GM23248 (cell line): ENCODE measurements around the gene SLC25A38. TPM values are rescaled to one million over a fixed set of nuclear protein-coding genes. Genes with fewer than 3 reads are reported as not detected.

ENCODE experiments used
- DNase-seq: peaks from one replicate; pipeline ENCODE4 v3.0.0-alpha.2; 2015
- H2AFZ ChIP-seq: fragments of 200-600 bp; sonication (generic); 2 replicates; pipeline ENCODE4 v1.6.1; 2016; ENCODE audit warnings: antibody characterized with exemption
- H3F3A ChIP-seq: fragments of 200-600 bp; sonication (generic); 2 replicates; pipeline ENCODE4 v1.6.1; 2016; ENCODE audit warnings: mild to moderate bottlenecking, antibody characterized with exemption, mixed run types; ENCODE audit not compliant: insufficient read depth
- H3K27ac ChIP-seq: fragments of 200-600 bp; sonication (generic); 2 replicates; pipeline ENCODE4 v1.5.1; 2016; ENCODE audit warnings: mild to moderate bottlenecking
- H3K27me3 ChIP-seq: fragments of 200-600 bp; sonication (generic); replicated peaks from 2 replicates; pipeline ENCODE4 v1.6.1; 2016; ENCODE audit warnings: mild to moderate bottlenecking; ENCODE audit not compliant: insufficient read depth
- H3K36me3 ChIP-seq: fragments of 200-600 bp; sonication (generic); 2 replicates; pipeline ENCODE4 v1.6.1; 2016; ENCODE audit warnings: low read depth, mild to moderate bottlenecking
- H3K4me1 ChIP-seq: fragments of 200-600 bp; sonication (generic); 2 replicates; pipeline ENCODE4 v1.6.1; 2016; ENCODE audit warnings: mild to moderate bottlenecking; ENCODE audit not compliant: insufficient read depth
- H3K4me2 ChIP-seq: fragments of 200-600 bp; sonication (generic); one replicate; pipeline ENCODE4 v1.6.1; 2016; ENCODE audit warnings: mild to moderate bottlenecking; ENCODE audit not compliant: unreplicated experiment
- H3K4me3 ChIP-seq: fragments of 200-600 bp; sonication (generic); 2 replicates; pipeline ENCODE4 v1.5.1; 2016; ENCODE audit warnings: mild to moderate bottlenecking
- H3K79me2 ChIP-seq: fragments of 200-600 bp; sonication (generic); 2 replicates; pipeline ENCODE4 v1.6.1; 2016; ENCODE audit warnings: mild to moderate bottlenecking; ENCODE audit not compliant: insufficient read depth
- H3K9ac ChIP-seq: fragments of 200-600 bp; sonication (generic); 2 replicates; pipeline ENCODE4 v1.6.1; 2016; ENCODE audit warnings: mild to moderate bottlenecking
- H3K9me2 ChIP-seq: fragments of 200-600 bp; sonication (generic); 2 replicates; pipeline ENCODE4 v1.6.1; 2016; ENCODE audit warnings: mixed run types, mild to moderate bottlenecking, moderate library complexity; ENCODE audit not compliant: insufficient read depth
- H3K9me3 ChIP-seq: fragments of 200-600 bp; sonication (generic); one replicate; pipeline ENCODE4 v1.6.1; 2017; ENCODE audit warnings: low read depth
- H4K20me1 ChIP-seq: fragments of 200-600 bp; sonication (generic); 2 replicates; pipeline ENCODE4 v1.6.0; 2016; ENCODE audit not compliant: insufficient read depth
- EZH2 ChIP-seq: fragments of 200-600 bp; sonication (generic); IDR thresholded peaks from 2 replicates; pipeline ENCODE4 v1.6.1; 2018; ENCODE audit warnings: antibody characterized with exemption, mild to moderate bottlenecking; ENCODE audit not compliant: insufficient read depth, poor library complexity, severe bottlenecking
- EZH2phosphoT487 ChIP-seq: fragments of 200-600 bp; sonication (generic); IDR thresholded peaks from 2 replicates; pipeline ENCODE4 v1.6.1; 2018; ENCODE audit warnings: antibody characterized with exemption, moderate library complexity, mild to moderate bottlenecking, low read depth; ENCODE audit not compliant: insufficient read depth
- WGBS, 2 experiments: methylation state at CpG; one replicate each; pipeline ENCODE4 v1.1.6; 2015 to 2017; ENCODE audit warnings: low lambda C conversion rate in 2 of 2, low coverage in 1 of 2; ENCODE audit errors: missing lambda C conversion rate in 2 of 2; 5-methylcytosine and 5-hydroxymethylcytosine counted together
- in situ Hi-C: fragments of 300-500 bp; cut with MboI; formaldehyde crosslinking; loops from 2 replicates; pipeline ENCODE4 v1.15.0; 2020
- polyA plus RNA-seq: library from polyadenylated mRNA; unstranded; fragments of >200 nt; fragmentation: Nextera tagmentation; extraction: Ambion mirVana; gene quantifications from 2 replicates; pipeline ENCODE4 v1.2.1, GENCODE V29; 2016
- total RNA-seq: library from RNA; depleted of rRNA; stranded (reverse); fragments of >200 nt; shearing (Covaris generic); gene quantifications from 2 replicates; pipeline ENCODE4 v1.2.3, GENCODE V29; 2014

The SLC25A38 gene
- total and polyA plus RNA-seq, 2 experiments from 2014 or later, result 23.9 to 40.1 TPM

DNA sequence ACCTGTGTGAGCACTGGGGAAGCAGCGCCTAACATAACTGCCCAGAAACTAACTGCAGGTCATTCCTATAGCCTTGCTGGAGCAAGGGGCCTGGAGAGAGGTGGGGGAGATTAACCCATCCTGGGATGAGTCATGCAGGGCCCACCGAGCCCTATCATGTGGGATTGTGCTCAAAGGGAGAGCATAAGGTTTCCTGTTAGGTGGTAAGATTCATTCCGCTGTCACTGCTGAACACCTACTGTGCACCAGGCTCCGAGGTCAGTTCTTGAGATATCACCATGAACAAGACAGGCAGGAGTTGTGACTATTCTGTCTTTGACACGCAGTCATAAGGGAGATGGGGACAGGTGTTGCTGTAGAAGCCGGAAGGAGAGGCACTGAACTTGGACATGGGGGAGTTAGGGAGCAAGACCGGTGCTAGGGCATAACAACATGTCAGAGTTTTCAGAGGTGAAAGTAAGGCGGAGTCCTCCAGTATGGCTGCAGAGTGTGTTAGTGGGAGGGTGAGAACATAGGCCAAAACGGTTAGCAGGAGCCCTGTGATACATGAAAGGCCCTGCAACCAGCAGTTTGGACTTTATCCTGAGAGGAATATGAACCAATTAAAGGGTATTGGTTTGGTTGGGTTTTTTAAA is 2.4 kb downstream of the SLC25A38 start:
- H3F3A ChIP-seq, result no peaks in the 10 kb centered on the region
- H3K79me2 ChIP-seq, result peaks cover 64% of the 10 kb centered on the region
- TF ChIP-seq EZH2phosphoT487 (no peak), EZH2 (no peak)
- H3K27me3 ChIP-seq, result no peaks in the 10 kb centered on the region
- no peaks in the 10 kb centered on the region for H3K36me3 ChIP-seq
- in situ Hi-C loops, result no loop called here
- H3K4me2 ChIP-seq, result no peak overlapping the region
- H2AFZ ChIP-seq, result no peak overlapping the region
- WGBS, 2 experiments, result 81 to 93% methylated on average over 8 to 9 of the region's 9 CpGs
- H3K4me1 ChIP-seq, result peaks cover 16% of the 10 kb centered on the region
- DNase-seq, result no peak
- no peak overlapping the region for H3K9ac ChIP-seq
- H3K9me2 ChIP-seq, result no peaks in the 10 kb centered on the region
- no peaks in the 10 kb centered on the region for H4K20me1 ChIP-seq
- H3K9me3 ChIP-seq, result no peaks in the 10 kb centered on the region
- H3K4me3 ChIP-seq, result no peak overlapping the region
- no peak overlapping the region for H3K27ac ChIP-seq

DNA sequence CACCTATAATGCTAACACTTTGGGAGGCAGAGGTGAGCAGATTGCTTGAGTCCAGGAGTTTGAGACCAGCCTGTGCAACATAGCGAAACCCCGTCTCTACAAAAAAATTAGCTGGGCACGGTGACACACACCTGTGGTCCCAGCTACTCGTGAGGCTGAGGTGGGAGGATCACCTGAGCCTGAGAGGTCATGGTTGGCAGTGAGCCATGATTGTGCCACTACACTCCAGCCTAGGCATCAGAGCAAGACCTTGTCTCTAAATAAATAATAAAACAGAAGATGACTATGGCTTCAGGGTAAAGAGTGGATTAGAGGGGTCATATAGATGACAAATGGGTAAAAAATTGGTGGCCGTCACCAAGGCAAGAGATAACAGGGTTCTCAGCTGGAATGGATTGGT is 3.1 kb downstream of the SLC25A38 start:
- H3K27me3 ChIP-seq, result no peaks in the 10 kb centered on the region
- no peak overlapping the region for H3K9ac ChIP-seq
- no peaks in the 10 kb centered on the region for H3K9me2 ChIP-seq
- H3F3A ChIP-seq, result no peaks in the 10 kb centered on the region
- H3K4me3 ChIP-seq, result no peak overlapping the region
- no peak overlapping the region for H2AFZ ChIP-seq
- no peak overlapping the region for H3K27ac ChIP-seq
- H3K79me2 ChIP-seq, result peaks cover 71% of the 10 kb centered on the region
- TF ChIP-seq EZH2 (no peak), EZH2phosphoT487 (no peak)
- no peaks in the 10 kb centered on the region for H4K20me1 ChIP-seq
- no peak for DNase-seq
- in situ Hi-C loops, result no loop called here
- no peaks in the 10 kb centered on the region; the same call in 1 of the 2 replicates for H3K36me3 ChIP-seq
- no peaks in the 10 kb centered on the region for H3K9me3 ChIP-seq
- WGBS, 2 experiments, result 68 to 71% methylated on average over 5 of the region's 5 CpGs
- peaks cover 16% of the 10 kb centered on the region for H3K4me1 ChIP-seq
- H3K4me2 ChIP-seq, result no peak overlapping the region

DNA sequence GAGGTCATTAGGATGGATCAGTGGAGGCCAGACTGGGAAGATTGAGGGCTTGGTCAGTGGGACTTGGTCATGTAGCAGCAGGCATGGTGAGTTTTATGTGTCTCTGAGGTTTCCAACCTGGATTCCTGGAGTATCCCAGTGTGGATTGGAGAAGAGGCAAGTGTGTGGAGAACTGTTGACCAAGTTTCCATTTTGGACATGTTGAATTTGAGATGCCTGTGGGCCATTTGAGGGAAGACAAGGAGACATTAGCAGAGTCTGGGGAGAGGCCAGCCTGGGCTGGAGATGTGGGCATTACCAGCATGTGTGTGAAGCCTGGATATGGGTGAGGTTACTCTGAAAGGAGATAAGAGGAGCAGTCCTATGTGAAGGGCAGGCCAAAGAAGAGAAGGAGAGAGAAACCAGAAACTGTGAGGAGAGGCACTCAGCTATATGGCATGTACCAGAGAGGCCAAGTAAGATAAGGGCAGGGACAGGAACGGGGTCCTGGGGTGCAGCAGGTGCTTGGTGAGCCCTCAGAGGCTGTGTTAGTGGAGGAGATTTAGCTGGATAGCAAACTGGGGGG is 4.3 kb downstream of the SLC25A38 start:
- H4K20me1 ChIP-seq, result no peaks in the 10 kb centered on the region
- H3F3A ChIP-seq, result no peaks in the 10 kb centered on the region
- H3K79me2 ChIP-seq, result peaks cover 77% of the 10 kb centered on the region
- peaks cover 3% of the 10 kb centered on the region; the same call in 1 of the 2 replicates for H3K36me3 ChIP-seq
- H3K4me1 ChIP-seq, result peaks cover 14% of the 10 kb centered on the region
- TF ChIP-seq EZH2, result no peak
- TF ChIP-seq EZH2phosphoT487, result no peak
- H3K4me2 ChIP-seq, result no peak overlapping the region
- DNase-seq, result no peak
- in situ Hi-C loops, result no loop called here
- no peak overlapping the region for H2AFZ ChIP-seq
- H3K4me3 ChIP-seq, result no peak overlapping the region
- no peaks in the 10 kb centered on the region for H3K9me3 ChIP-seq
- H3K27ac ChIP-seq, result no peak overlapping the region
- no peak overlapping the region for H3K9ac ChIP-seq
- H3K9me2 ChIP-seq, result no peaks in the 10 kb centered on the region
- no peaks in the 10 kb centered on the region for H3K27me3 ChIP-seq
- WGBS, 2 experiments, result 100% methylated on average over 1 of the region's 1 CpG

DNA sequence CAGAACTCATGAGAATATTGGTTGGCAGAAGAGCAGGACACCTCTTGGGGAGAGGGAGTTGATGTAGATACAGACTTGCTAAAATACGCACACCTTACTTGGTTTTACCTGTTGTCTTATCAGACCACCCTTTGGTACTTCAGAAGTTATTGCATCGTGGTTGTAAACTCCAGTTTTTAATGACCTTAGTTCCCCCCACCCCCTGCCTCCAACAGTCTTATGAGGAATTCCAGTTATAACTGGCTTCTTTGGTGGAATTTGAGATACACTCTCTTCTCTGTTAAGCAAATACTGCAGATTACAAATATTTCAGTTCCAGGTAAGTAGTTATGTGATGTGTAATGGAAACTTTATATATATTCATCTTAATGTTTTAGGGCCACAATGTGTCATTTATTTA is 5.0 kb downstream of the SLC25A38 start:
- TF ChIP-seq EZH2, result no peak
- no peak for TF ChIP-seq EZH2phosphoT487
- no peaks in the 10 kb centered on the region for H4K20me1 ChIP-seq

More for the DNA sequence above, 5.0 kb downstream of the SLC25A38 start:
- DNase-seq, result no peak
- Histone ChIP-seq H2AFZ (no peak overlapping the region), H3K79me2 (peaks cover 77% of the 10 kb centered on the region), H3K9me3 (no peaks in the 10 kb centered on the region), H3K4me2 (no peak overlapping the region), H3K27ac (no peak overlapping the region), H3K4me3 (no peak overlapping the region), H3K9me2 (no peaks in the 10 kb centered on the region), H3K36me3 (peaks cover 6% of the 10 kb centered on the region; the same call in 1 of the 2 replicates), H3F3A (no peaks in the 10 kb centered on the region), H3K4me1 (peaks cover 9% of the 10 kb centered on the region), H3K27me3 (no peaks in the 10 kb centered on the region), H3K9ac (no peak overlapping the region)
- WGBS, 2 experiments, result 65 to 82% methylated on average over 2 of the region's 2 CpGs
- in situ Hi-C loops, result no loop called here
